ENCODE data around the gene TRAF3IP3. TPM values are rescaled to one million over a fixed set of nuclear protein-coding genes. Genes with fewer than 3 reads are reported as not detected.

Gene TRAF3IP3
- total RNA-seq, 1 experiment from 2014 or later: 0.10 TPM

GRCh38 chr1:209815931-209816341, 60.1 kb downstream of the TRAF3IP3 start:
- no peak for DNase-seq (ENCODE audit: low spot score)
- in situ Hi-C loops (cut with HindIII; ENCODE audit: low sequenced_read_pairs): no loop called here

GRCh38 chr1:209816923-209817322, 61.1 kb downstream of the TRAF3IP3 start:
- DNase-seq (ENCODE audit: low spot score): no peak
- in situ Hi-C loops (cut with HindIII; ENCODE audit: low sequenced_read_pairs): no loop called here

DNA sequence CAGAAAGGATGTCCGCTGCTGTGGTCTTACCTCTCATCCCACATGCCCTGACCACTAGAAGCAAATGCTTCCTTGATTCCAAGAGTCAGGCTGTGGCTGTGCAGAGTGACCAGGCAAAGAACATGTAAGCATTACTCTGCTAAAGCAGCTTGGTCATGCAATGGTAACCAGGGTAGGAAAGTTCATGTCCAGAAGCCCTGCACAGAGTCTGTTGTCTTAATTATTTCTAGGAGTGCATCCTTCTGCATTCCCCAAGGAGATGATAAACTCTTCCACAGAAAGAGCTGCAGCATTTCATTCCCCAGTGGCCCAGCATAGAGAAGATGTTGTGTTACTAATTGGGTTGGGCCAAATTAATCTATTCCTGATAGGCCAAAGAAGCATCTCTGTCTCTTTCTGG, 61.8 kb downstream of the TRAF3IP3 start:
- in situ Hi-C loops (cut with HindIII; ENCODE audit: low sequenced_read_pairs): no loop called here
- no peak for DNase-seq (ENCODE audit: low spot score)

DNA sequence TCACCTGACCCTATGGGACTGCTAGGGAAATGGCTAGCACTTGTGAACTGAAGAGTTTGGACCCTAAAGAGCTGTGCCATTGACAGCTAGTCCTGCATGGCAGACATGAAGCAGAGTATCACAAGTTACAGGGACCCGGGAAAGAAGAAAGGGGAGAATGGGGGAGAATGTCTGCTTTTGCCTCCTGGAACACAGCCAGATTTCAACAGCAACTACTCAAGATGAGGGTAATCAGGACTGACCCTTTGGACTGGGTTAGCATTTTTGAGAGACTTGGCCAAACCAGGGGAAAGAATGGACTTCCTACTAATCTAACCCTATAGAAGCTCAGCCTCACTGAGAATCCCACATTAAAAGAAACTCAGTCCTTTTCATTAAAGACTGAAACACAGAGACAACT, 63.2 kb downstream of the TRAF3IP3 start:
- in situ Hi-C loops (cut with HindIII; ENCODE audit: low sequenced_read_pairs): no loop called here

GRCh38 chr1:209820986-209821385, 65.1 kb downstream of the TRAF3IP3 start:
- in situ Hi-C loops (cut with HindIII; ENCODE audit: low sequenced_read_pairs): no loop called here
- no peak for DNase-seq (ENCODE audit: low spot score)

More for the DNA sequence above, 63.2 kb downstream of the TRAF3IP3 start:
- DNase-seq (ENCODE audit: low spot score): no peak

- no peak for DNase-seq (ENCODE audit: low spot score)
- in situ Hi-C loops (cut with HindIII; ENCODE audit: low sequenced_read_pairs): no loop called here
These were observed 66.9 kb downstream of the TRAF3IP3 start for GRCh38 chr1:209822706-209823105.

GRCh38 chr1:209823143-209824041, 67.5 kb downstream of the TRAF3IP3 start:
- peak; percentile 81 for DNase-seq (ENCODE audit: low spot score)
- in situ Hi-C loops (cut with HindIII; ENCODE audit: low sequenced_read_pairs): no loop called here

- no peak for DNase-seq (ENCODE audit: low spot score)
- in situ Hi-C loops (cut with HindIII; ENCODE audit: low sequenced_read_pairs): loop anchor here (25.0 kb wide), 1 partner anchor 536 kb away; no protein-coding TSS in a partner anchor
These were observed 70.0 kb downstream of the TRAF3IP3 start for GRCh38 chr1:209825591-209826434.

DNA sequence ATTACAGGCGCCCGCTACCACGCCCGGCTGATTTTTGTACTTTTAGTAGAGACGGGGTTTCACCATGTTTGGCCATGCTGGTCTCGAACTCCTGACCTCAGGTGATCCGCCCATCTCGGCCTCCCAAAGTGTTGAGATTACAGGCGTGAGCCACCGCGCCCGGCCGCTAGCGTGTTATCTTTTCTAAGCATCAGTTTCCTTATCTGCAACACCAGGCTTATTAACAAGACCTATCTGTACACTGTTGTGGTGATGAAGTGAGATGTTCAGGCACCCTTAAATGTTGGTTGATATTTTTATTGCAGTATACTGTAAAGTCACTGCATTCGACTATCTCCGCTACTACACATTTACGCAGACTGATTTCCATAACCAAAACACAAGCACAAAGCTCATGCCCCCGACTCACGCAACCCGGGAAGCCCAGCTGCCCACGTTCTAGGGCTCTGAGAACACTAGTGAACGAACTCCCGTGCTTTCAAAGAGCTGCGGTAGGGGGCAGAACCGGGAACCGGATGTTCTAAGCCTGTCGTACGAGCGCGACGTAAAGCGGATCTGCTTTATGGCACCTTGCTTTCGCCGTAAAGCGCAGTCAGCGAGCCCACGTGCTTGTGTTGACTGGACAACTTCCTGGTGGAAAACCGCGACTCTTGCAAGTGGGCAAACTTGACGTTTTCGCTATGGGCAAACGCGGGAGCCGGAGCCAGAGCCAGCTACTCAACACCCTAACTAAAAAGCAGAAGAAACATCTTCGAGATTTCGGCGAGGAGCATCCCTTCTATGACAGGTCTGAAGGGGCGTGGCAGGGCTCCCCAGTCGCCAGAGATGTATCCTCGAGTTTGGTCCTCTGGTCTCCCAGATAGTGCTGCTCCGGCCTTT, 71.8 kb downstream of the TRAF3IP3 start, which contains the start of gene UTP25:
TSS of gene UTP25 (plus strand) at position 589 of the 879 bp plus-strand sequence. CDS start at position 681, 92 bp downstream.
- in situ Hi-C loops (cut with HindIII; ENCODE audit: low sequenced_read_pairs): loop anchor here (25.0 kb wide), 1 partner anchor 535 kb away; no protein-coding TSS in a partner anchor
- peak; percentile 93 for DNase-seq (ENCODE audit: low spot score)

DNA sequence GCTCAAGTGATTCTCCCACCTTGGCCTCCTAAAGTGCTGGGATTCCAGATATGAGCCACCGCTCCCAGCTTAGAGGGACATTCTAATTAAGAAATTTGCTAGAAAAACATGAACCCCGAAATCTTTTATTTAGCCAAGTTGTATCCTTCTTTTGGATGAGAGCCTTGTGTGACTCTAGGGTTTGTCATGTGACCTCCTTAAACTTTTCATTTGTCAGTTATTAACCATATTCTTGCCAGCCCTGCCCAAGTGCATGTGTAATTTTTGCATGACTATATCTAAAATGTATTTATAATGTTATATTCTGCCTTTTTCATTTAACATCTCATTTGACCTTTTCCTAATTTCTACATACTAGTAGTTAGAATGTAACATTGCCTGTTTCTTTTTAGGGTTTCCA, 73.9 kb downstream of the TRAF3IP3 start:
- in situ Hi-C loops (cut with HindIII; ENCODE audit: low sequenced_read_pairs): loop anchor here (25.0 kb wide), 1 partner anchor 533 kb away; no protein-coding TSS in a partner anchor
- no peak for DNase-seq (ENCODE audit: low spot score)

DNA sequence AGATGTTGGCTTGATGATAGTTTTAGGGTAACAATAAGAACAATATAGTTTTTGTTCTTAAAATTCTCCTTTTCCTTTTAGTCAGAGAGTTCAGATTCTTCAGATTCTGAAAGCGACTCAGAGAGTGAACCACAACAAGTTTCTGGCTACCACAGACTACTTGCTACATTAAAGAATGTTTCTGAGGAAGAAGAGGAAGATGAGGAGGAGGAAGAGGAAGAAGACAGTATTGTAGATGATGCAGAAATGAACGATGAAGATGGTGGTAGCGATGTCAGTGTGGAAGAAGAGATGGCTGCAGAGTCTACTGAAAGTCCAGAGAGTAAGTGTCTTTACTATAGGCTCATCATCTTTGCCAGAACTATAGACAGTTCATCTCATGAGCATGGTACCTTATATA, 74.9 kb downstream of the TRAF3IP3 start:
- in situ Hi-C loops (cut with HindIII; ENCODE audit: low sequenced_read_pairs): loop anchor here (25.0 kb wide), 1 partner anchor 532 kb away; no protein-coding TSS in a partner anchor
- no peak for DNase-seq (ENCODE audit: low spot score)

GRCh38 chr1:209831615-209832014, 75.8 kb downstream of the TRAF3IP3 start:
- in situ Hi-C loops (cut with HindIII; ENCODE audit: low sequenced_read_pairs): loop anchor here (25.0 kb wide), 1 partner anchor 531 kb away; no protein-coding TSS in a partner anchor
- DNase-seq (ENCODE audit: low spot score): no peak

Other genes with a start within 250 kb of the TRAF3IP3 start
- 1.5 and 2.3 TPM in 2 replicates for gene CAMK1G, start 172.3 kb upstream of the TRAF3IP3 start, total RNA-seq (2014; rRNA removed; shearing (Covaris generic))
- gene LAMB3, start 103.6 kb upstream of the TRAF3IP3 start, total RNA-seq (2014; rRNA removed; shearing (Covaris generic)): not detected in 2 replicates
- not detected in 2 replicates for gene G0S2, start 80.6 kb upstream of the TRAF3IP3 start, total RNA-seq (2014; rRNA removed; shearing (Covaris generic))
- gene HSD11B1, start 51.2 kb upstream of the TRAF3IP3 start, total RNA-seq (2014; rRNA removed; shearing (Covaris generic)): not detected in 2 replicates
- 6.2 and 9.0 TPM in 2 replicates for gene C1orf74, start 28.5 kb downstream of the TRAF3IP3 start, total RNA-seq (2014; rRNA removed; shearing (Covaris generic))
- gene IRF6, start 50.1 kb downstream of the TRAF3IP3 start, total RNA-seq (2014; rRNA removed; shearing (Covaris generic)): not detected in 2 replicates
- gene UTP25, start 71.9 kb downstream of the TRAF3IP3 start, total RNA-seq (2014; rRNA removed; shearing (Covaris generic)): 9.7 and 13.5 TPM in 2 replicates
- gene SYT14, start 182.2 kb downstream of the TRAF3IP3 start, total RNA-seq (2014; rRNA removed; shearing (Covaris generic)): 37.5 and 58.0 TPM in 2 replicates

Data from G401 (cell line).